GM18507 (cell line): ENCODE data around the gene R3HDM2.
"Not testable (repeated sequence)": the region's sequence is repeated elsewhere in the genome, so short reads cannot be mapped to it uniquely, and the experiment has no call there.

Experiments
- DNase-seq: peaks from one replicate; pipeline ENCODE4 v3.0.0; 2011; ENCODE audit warnings: low read depth; ENCODE audit not compliant: insufficient read length; ENCODE audit errors: extremely low spot score
- FAIRE-seq: peaks from 2 replicates; lab custom pipeline; 2011; peaks lifted over from hg19 to GRCh38; lab: Jason Lieb, UNC

Gene R3HDM2

GRCh38 chr12:57296291-57296690 lies 134.6 kb downstream of the R3HDM2 start:
- DNase-seq (no peak), FAIRE-seq (no peak)

DNA sequence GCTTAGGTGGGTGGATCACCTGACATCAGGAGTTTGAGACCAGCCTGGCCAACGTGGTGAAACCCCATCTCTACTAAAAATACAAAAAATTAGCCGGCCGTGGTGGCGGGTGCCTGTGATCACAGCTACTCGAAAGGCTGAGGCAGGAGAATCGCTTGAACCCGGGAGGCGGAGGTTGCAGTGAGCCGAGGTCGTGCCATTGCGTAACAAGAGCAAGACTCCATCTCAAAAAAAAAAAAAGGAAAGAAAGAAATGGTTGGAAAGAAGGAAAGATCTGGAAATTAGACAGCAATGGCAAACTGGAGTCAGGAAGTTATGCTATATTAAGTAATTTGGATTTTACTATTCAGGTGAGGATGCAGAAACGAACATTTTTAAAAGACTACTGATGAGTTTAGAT lies 148.8 kb downstream of the R3HDM2 start:
- not testable (repeated sequence) for FAIRE-seq, DNase-seq

DNA sequence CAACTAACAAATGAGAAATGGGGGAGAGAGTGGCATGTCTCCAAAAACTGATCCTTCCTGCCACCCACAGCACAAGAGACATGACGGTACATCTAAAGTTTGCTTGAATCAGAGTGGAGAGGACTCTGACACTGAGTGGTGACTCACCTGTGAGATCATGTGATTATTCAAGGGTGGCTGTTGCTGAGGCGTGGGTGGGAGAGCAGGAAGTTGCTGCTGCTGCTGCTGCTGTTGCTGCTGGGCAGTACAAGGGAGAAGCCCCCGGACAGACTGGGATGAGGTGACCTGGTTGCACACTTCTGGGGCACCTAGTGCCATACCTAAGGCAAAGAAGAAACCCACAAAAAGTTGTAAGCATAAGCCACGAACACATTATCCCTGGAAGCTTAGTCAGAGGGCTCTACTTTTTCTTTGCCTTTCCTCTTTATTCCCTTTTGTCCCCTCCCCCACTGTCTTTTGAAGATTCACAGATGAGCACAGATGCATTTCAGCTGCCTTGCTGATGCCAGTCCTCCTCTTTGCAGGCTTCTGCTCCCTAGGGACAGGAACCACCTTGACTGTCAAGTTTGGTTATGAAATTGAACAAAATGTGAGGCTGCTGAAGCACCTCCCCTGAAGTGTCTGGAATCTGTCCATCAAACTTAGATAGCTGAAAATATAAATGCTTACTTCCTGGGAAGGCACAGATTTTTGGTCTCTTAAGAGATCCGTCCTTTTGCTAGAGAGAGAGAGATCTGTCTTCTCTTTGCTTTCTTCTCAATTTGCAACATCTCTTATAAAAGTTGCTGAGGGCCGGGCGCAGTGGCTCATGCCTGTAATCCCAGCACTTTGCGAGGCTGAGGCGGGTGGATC lies 150.4 kb downstream of the R3HDM2 start:
- FAIRE-seq (peak; percentile 91), DNase-seq (peak; percentile 51)

DNA sequence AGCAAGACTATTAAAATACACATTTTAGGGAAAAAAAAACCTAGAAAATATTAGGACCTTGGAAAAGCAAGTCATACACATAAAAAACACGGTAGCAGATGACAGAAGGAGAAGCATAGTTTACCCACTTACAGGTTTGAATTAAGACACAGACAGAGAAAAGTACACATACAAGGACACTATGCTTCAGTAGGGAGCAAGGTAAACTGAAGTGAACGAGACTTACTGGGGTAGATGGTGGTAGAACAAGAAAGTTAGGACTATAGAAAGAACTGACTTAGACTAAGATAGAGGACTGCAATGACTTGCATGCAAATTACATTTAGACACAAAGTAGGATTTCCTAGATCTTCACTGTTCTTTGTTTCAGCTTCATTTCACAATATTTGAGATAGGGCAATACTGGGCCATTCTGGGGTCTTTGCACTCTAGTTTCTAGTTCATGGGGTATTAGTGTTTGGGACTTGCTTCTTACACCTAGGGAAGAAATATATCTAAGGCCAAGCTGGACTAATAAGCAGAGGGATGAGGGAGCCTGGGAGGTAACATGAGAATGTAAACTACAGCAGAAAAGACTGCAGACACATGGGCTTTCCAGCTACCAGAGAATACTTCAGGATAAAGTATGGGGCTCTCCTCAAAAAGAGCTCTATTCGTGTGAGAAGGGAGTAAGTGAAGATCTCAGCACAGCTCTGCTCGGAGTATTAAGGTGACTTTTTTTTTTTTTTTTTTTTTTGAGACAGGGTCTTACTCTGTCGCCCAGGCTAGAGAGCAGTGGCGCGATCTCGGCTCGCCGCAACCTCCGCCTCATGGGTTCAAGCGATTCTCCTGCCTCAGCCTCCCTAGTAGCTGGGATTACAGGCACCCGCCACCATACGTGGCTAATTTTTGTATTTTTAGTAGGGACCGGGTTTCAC lies 152.1 kb downstream of the R3HDM2 start:
- DNase-seq (no peak), FAIRE-seq (no peak)

DNA sequence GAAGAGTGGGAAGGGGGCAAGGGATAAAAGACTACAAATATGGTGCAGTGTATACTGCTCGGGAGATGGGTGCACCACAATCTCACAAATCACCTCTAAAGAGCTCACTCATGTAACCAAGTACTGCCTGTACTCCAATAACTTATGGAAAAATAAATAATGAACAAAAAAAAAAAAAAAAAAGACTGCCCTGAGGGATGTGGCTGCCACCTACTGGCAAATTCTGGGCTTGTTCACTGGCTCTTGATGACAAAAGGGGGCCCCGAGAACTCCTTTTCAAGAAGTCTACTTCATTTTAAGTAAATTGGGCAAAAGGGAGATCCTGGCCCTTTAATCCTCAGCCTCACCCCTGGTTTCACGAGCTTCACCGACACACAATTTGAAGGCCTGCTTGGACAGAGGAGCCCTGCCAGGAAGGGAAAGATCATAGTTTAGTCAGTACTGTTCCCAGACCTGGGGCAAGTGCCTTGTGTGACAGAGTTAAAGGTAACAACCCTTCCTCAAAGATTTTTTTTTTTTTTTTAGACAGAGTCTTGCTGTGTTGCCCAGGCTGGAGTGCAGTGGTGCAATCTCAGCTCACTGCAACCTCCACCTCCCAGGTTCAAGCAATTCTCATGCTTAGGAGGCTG lies 153.8 kb downstream of the R3HDM2 start:
- no peak for FAIRE-seq
- DNase-seq = no peak

GRCh38 chr12:57276233-57276632 lies 154.6 kb downstream of the R3HDM2 start:
- DNase-seq, FAIRE-seq: not testable (repeated sequence)

DNA sequence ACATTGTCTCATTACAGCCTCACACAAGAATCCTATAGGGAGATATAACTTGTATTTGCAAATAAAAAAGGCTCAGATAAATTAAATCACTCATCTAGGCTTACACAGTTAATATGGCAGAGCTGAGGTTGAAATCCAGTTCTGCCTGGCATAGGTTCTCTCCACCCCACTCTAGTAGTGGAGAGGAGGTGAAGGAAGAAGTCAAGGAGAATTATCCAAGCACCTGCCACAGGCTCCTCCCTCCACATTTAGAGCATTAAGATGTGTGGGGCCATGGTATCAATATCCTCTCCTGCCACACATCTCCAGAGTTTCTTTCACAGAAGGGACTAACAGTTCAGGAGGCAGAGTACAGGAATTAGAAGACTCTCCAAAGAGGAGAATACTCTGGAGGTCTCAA lies 157.3 kb downstream of the R3HDM2 start:
- FAIRE-seq (no peak), DNase-seq (no peak)

DNA sequence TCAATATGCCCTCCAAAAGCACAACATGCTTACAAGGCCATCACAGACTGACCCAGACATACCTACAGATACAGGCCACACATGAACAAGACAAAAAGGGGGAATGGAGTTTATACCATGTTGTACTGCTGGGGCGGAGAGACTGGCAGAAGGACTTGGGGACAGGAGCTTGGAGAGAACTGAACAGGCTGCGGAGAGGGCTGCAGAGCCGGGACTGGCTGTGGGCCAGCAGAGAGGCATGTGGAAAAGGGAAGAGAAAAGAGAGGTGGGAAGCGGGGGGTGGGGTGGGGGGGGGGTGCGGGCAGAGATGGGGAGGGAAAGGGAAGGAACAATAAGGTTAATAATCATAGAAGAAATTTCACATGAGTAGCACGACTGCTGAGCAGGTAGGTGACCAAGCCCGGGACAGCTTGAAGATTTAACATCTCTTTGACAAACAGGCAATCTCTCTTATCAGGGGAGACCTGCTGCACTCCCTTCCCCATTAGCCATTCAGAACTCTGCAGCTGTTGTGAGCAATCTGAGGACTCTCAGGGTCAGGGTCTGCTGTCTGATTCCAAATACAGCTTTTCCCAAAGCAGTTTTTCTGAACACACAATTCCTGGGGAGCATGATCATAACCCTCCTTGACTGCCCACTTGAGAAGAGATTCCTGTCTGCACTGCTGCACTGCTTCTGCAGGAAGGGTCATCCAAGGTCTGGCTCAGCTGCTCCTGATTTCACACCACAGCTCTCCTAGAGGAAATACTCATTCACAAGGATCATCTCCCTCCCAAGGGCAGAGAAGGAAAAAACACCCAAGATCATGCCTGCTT lies 158.3 kb downstream of the R3HDM2 start:
- DNase-seq = no peak
- FAIRE-seq = no peak

GRCh38 chr12:57270966-57271470 lies 159.8 kb downstream of the R3HDM2 start:
- no peak for DNase-seq
- no peak for FAIRE-seq

- FAIRE-seq = no peak
- DNase-seq = no peak
These were observed 162.6 kb downstream of the R3HDM2 start for GRCh38 chr12:57268264-57268663.

DNA sequence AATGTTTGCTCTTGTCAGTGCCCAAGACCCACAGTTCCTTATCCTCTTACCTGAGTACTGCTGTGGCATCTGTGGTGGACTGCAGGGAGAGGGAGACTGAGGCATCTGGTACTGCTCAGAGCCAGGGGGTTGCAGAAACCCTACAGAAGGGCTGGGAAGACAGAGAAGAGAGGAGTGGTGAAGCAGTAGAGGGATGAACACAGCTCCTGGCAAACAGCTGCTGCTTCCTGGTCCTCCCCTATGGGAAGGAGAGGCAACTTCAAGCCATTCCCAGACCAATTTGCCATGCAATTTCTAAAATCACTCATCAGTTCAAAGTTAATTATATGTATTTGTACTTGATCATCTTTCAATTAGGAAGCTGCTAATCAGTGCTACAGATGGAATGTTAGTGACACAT lies 164.2 kb downstream of the R3HDM2 start:
- no peak for FAIRE-seq
- DNase-seq = no peak

- FAIRE-seq (no peak), DNase-seq (no peak)
These were observed 167.7 kb downstream of the R3HDM2 start for GRCh38 chr12:57263096-57263495.

- DNase-seq (no peak), FAIRE-seq (no peak)
These were observed 168.6 kb downstream of the R3HDM2 start for GRCh38 chr12:57262126-57262822.

DNA sequence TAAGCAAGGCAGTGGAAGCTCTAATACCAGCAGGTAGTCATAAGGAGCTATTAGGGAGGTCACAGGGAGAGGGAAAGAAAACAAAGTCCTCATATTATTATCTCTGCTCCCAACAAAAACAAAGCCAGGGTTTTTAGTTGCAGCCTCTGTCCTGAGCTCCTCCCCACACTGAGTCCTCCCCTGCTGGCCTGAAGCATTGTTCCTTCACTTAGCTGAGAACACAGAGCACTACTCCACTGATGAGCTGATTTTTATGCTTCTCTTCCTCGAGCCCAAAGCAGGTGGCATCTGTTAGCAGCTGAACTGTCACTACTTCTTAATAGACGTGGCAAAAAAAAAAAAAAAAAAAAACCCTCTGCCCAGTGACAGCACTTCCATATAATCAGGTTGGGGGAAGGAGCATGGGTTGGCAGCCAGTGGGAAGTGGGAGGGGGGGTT lies 169.4 kb downstream of the R3HDM2 start:
- no peak for FAIRE-seq
- DNase-seq = no peak

- DNase-seq = no peak
These were observed 170.5 kb downstream of the R3HDM2 start for GRCh38 chr12:57260366-57260765.

GRCh38 chr12:57258977-57259970 lies 171.6 kb downstream of the R3HDM2 start:
- no peak for DNase-seq
- FAIRE-seq = no peak

More at GRCh38 chr12:57260366-57260765, 170.5 kb downstream of the R3HDM2 start:
- FAIRE-seq = no peak

- DNase-seq (no peak), FAIRE-seq (no peak)
These were observed 174.9 kb downstream of the R3HDM2 start for GRCh38 chr12:57255916-57256315.
